VCaP (cell line): ENCODE data around the gene EXTL2.

Source experiments
- H3K27ac ChIP-seq: fragments of 450-650 bp; 2 replicates; pipeline ENCODE4 v1.5.1; 2017
- TF ChIP-seq, protein P1 (sequence below): fragments of 450-650 bp; conservative IDR thresholded peaks from 2 replicates; pipeline ENCODE4 v1.5.1; 2017; ENCODE audit warnings: mild to moderate bottlenecking, moderate library complexity

EXTL2 gene

GRCh38 chr1:100912019-100912418 lies 17.4 kb upstream of the EXTL2 start:
- H3K27ac ChIP-seq: no peak overlapping the region
- TF ChIP-seq, protein P1, sequence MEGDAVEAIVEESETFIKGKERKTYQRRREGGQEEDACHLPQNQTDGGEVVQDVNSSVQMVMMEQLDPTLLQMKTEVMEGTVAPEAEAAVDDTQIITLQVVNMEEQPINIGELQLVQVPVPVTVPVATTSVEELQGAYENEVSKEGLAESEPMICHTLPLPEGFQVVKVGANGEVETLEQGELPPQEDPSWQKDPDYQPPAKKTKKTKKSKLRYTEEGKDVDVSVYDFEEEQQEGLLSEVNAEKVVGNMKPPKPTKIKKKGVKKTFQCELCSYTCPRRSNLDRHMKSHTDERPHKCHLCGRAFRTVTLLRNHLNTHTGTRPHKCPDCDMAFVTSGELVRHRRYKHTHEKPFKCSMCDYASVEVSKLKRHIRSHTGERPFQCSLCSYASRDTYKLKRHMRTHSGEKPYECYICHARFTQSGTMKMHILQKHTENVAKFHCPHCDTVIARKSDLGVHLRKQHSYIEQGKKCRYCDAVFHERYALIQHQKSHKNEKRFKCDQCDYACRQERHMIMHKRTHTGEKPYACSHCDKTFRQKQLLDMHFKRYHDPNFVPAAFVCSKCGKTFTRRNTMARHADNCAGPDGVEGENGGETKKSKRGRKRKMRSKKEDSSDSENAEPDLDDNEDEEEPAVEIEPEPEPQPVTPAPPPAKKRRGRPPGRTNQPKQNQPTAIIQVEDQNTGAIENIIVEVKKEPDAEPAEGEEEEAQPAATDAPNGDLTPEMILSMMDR: no peak

- no peak overlapping the region for H3K27ac ChIP-seq
- TF ChIP-seq, protein P1: no peak
These were observed 14.4 kb upstream of the EXTL2 start for GRCh38 chr1:100909018-100909417.

DNA sequence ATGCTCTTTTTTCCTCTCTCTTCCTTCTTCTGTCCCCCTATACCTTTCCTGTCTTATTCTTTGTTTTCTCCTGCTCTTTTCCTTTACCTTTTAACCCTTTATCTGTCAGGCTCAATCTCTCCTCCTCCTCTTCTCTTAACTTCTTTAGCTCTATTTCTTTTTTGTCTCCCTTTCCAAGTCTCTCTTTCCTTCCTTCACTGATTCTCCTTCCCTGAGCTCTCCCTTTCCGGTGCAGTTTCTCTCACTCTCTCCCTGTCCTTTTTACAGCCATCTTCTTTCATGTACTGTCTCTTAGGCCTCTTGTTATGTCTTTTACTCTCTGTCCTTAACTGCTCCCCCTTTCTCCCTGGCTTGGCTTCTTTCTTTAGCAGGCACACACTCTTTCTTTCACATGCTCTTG lies 13.2 kb upstream of the EXTL2 start:
- TF ChIP-seq, protein P1: no peak
- no peak overlapping the region for H3K27ac ChIP-seq

- H3K27ac ChIP-seq: no peak overlapping the region
- TF ChIP-seq, protein P1: no peak
These were observed 10.5 kb upstream of the EXTL2 start for GRCh38 chr1:100905181-100905580.

DNA sequence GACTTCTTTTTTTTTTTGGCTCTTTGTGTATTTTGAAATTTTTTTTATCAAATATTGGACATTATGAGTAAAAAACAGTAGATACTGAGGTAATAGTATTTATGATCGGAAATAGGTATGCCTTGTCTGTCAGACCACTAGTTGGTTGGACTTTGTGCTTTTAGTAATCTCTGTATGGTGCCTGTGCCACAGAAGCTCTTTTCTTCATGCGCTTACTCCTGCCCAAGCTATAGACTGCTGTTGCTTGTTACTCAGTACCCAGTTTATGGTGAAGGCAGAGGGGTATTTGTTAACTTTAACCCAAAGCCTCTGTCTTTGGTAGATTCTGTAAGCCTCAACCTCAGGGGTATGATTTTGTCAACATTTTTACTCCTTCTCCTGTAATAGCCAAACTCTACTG lies 9.9 kb upstream of the EXTL2 start:
- no peak overlapping the region for H3K27ac ChIP-seq
- TF ChIP-seq, protein P1: no peak

DNA sequence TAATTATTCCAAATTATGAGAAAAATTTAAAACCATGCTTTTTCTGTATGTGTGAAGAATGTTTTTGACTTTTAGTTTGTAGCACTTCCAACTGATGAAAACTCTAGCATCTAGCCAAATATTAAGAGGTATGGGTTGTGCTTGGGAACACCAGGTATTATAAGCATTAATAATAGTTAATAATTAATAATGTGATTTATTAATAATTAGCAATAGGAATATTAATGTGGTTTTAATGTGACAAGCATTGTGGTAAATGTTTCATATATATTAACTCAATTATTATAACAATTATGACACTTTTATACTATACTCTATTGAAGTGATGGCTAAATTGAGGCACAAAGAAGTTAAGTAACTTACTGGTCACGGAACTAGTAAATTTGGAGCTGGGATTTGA lies 9.1 kb upstream of the EXTL2 start:
- no peak overlapping the region for H3K27ac ChIP-seq
- TF ChIP-seq, protein P1: no peak

GRCh38 chr1:100902365-100902764 lies 7.7 kb upstream of the EXTL2 start:
- no peak overlapping the region for H3K27ac ChIP-seq
- TF ChIP-seq, protein P1: no peak
